Activated CD4-positive, CD25-positive, alpha-beta regulatory T cell treated with anti-CD3 and anti-CD28 coated beads, Interleukin-2, amount 50 U/mL, for 16 hours (primary cell): ENCODE measurements around the gene NSD1.

ENCODE experiments used
- DNase-seq: peaks from one replicate; pipeline ENCODE4 v3.0.0-alpha.2; 2020; ENCODE audit warnings: low read depth, low spot score

The NSD1 gene

GRCh38 chr5:177307544-177308363 lies 174.2 kb downstream of the NSD1 start:
- DNase-seq: no peak

GRCh38 chr5:177308740-177309139 lies 175.2 kb downstream of the NSD1 start:
- DNase-seq: no peak

GRCh38 chr5:177309351-177310191 lies 176.0 kb downstream of the NSD1 start:
- peak; percentile 55 for DNase-seq

GRCh38 chr5:177310332-177310731 lies 176.8 kb downstream of the NSD1 start:
- DNase-seq: no peak

GRCh38 chr5:177310757-177311391 lies 177.3 kb downstream of the NSD1 start:
- DNase-seq: no peak

GRCh38 chr5:177311392-177311722 lies 177.8 kb downstream of the NSD1 start:
- DNase-seq: no peak

GRCh38 chr5:177311723-177312648 lies 178.4 kb downstream of the NSD1 start, which contains the start of gene MXD3:
TSS of gene MXD3 (minus strand) at chr5:177311898. CDS start at chr5:177311830, 68 bp downstream.
- peak; percentile 87 for DNase-seq

GRCh38 chr5:177312649-177313181 lies 179.1 kb downstream of the NSD1 start:
- DNase-seq: no peak

GRCh38 chr5:177313561-177314259 lies 180.1 kb downstream of the NSD1 start:
- DNase-seq: no peak

GRCh38 chr5:177314376-177315342 lies 181.1 kb downstream of the NSD1 start:
- no peak for DNase-seq

GRCh38 chr5:177315411-177315810 lies 181.8 kb downstream of the NSD1 start:
- DNase-seq: no peak

GRCh38 chr5:177316005-177316404 lies 182.4 kb downstream of the NSD1 start:
- no peak for DNase-seq

GRCh38 chr5:177317959-177318377 lies 184.4 kb downstream of the NSD1 start:
- DNase-seq: peak; percentile 52

GRCh38 chr5:177319913-177320588 lies 186.5 kb downstream of the NSD1 start:
- no peak for DNase-seq

GRCh38 chr5:177320879-177321278 lies 187.3 kb downstream of the NSD1 start:
- DNase-seq: no peak

- DNase-seq: no peak
Measured at GRCh38 chr5:177325868-177326381, 192.4 kb downstream of the NSD1 start.

- no peak for DNase-seq
Measured at GRCh38 chr5:177327539-177328522, 194.3 kb downstream of the NSD1 start.
